Left ventricle myocardium inferior (tissue), 1 donor: Measurements from ENCODE around the gene MCC. TPM values are rescaled to one million over a fixed set of nuclear protein-coding genes. Genes with fewer than 3 reads are reported as not detected.

Experiments
- DNase-seq: peaks from one replicate; pipeline ENCODE4 v3.0.0-alpha.2; 2020
- H3K27ac ChIP-seq: fragments of 200-600 bp; replicated peaks from 2 replicates; pipeline ENCODE4 v1.8.0; 2021
- H3K27me3 ChIP-seq: fragments of 200-600 bp; 2 replicates; pipeline ENCODE4 v1.8.0; 2021; ENCODE audit warnings: low read depth
- H3K36me3 ChIP-seq: fragments of 200-600 bp; 2 replicates; pipeline ENCODE4 v1.8.0; 2021
- H3K4me1 ChIP-seq: fragments of 200-600 bp; 2 replicates; pipeline ENCODE4 v1.8.0; 2021
- H3K4me3 ChIP-seq: fragments of 200-600 bp; 2 replicates; pipeline ENCODE4 v1.8.0; 2021; ENCODE audit warnings: mild to moderate bottlenecking, moderate library complexity
- H3K9me3 ChIP-seq: fragments of 200-600 bp; replicated peaks from 2 replicates; pipeline ENCODE4 v1.8.0; 2021
- CTCF ChIP-seq: fragments of 200-600 bp; IDR thresholded peaks from 2 replicates; pipeline ENCODE4 v1.8.0; 2021; ENCODE audit warnings: antibody characterized with exemption, mild to moderate bottlenecking, borderline replicate concordance
- intact Hi-C: fragments of 100-400 bp; cut with micrococcal nuclease; formaldehyde crosslinking; loops from one replicate; pipeline ENCODE4 v1.11.0; 2022
- total RNA-seq: library from RNA; stranded (reverse); fragmentation: NEBNext Ultra II Directional; extraction: Animal tissue kit (Norgen Biotek cat#: 25700); gene quantifications from one replicate; pipeline ENCODE4 v1.2.1, GENCODE V29; 2021
- donor health status: DM: no; HTN: yes; CAD: no; lungs with severe emphysema.

The MCC gene
- total RNA-seq, 1 donor from 2014 or later = 31.6 TPM

GRCh38 chr5:113491022-113491421 lies 2.8 kb upstream of the MCC start:
- peaks cover 22% of the 10 kb centered on the region for H3K4me1 ChIP-seq
- no peak for TF ChIP-seq CTCF
- no peak for DNase-seq
- no peak overlapping the region for H3K4me3 ChIP-seq
- no peaks in the 10 kb centered on the region for H3K36me3 ChIP-seq
- H3K27ac ChIP-seq = no peak overlapping the region
- H3K9me3 ChIP-seq = peaks cover 19% of the 10 kb centered on the region
- peaks cover 55% of the 10 kb centered on the region for H3K27me3 ChIP-seq
- intact Hi-C loops = no loop called here

GRCh38 chr5:113490317-113490716 lies 2.1 kb upstream of the MCC start:
- H3K4me1 ChIP-seq = peaks cover 22% of the 10 kb centered on the region

GRCh38 chr5:113489299-113489698 lies 1.0 kb upstream of the MCC start:
- no peak for TF ChIP-seq CTCF
- DNase-seq = no peak
- peak overlapping the region; percentile 57 for H3K27ac ChIP-seq
- peaks cover 19% of the 10 kb centered on the region for H3K9me3 ChIP-seq
- H3K4me3 ChIP-seq = peak overlapping the region; percentile 77
- intact Hi-C loops = loop anchor here (10.0 kb wide), 1 partner anchor 104 kb away; no protein-coding TSS in a partner anchor
- H3K27me3 ChIP-seq = peaks cover 64% of the 10 kb centered on the region
- peaks cover 22% of the 10 kb centered on the region for H3K4me1 ChIP-seq
- H3K36me3 ChIP-seq = no peaks in the 10 kb centered on the region

More at GRCh38 chr5:113490317-113490716, 2.1 kb upstream of the MCC start:
- H3K9me3 ChIP-seq = peaks cover 19% of the 10 kb centered on the region
- no peak overlapping the region for H3K27ac ChIP-seq
- no peak for DNase-seq
- no peaks in the 10 kb centered on the region for H3K36me3 ChIP-seq
- intact Hi-C loops = no loop called here
- TF ChIP-seq CTCF = no peak
- H3K4me3 ChIP-seq = no peak overlapping the region
- peaks cover 59% of the 10 kb centered on the region for H3K27me3 ChIP-seq

- intact Hi-C loops = loop anchor here (10.0 kb wide), 1 partner anchor 104 kb away; no protein-coding TSS in a partner anchor
- TF ChIP-seq CTCF = no peak
- no peaks in the 10 kb centered on the region for H3K36me3 ChIP-seq
- peak overlapping the region; percentile 57 for H3K27ac ChIP-seq
- peak overlapping the region; percentile 77 for H3K4me3 ChIP-seq
- peaks cover 22% of the 10 kb centered on the region for H3K4me1 ChIP-seq
- no peak for DNase-seq
- H3K9me3 ChIP-seq = peaks cover 19% of the 10 kb centered on the region
- peaks cover 64% of the 10 kb centered on the region for H3K27me3 ChIP-seq
These were observed 462 bp upstream of the MCC start for GRCh38 chr5:113488645-113489184.

GRCh38 chr5:113487416-113487780 lies 855 bp downstream of the MCC start:
- no peak for TF ChIP-seq CTCF
- intact Hi-C loops = loop anchor here (10.0 kb wide), 1 partner anchor 103 kb away; no protein-coding TSS in a partner anchor

More at GRCh38 chr5:113487416-113487780, 855 bp downstream of the MCC start:
- Histone ChIP-seq H3K27ac (peak overlapping the region; percentile 8), H3K4me3 (peak overlapping the region; percentile 77), H3K4me1 (peaks cover 22% of the 10 kb centered on the region), H3K27me3 (peaks cover 64% of the 10 kb centered on the region), H3K9me3 (peaks cover 19% of the 10 kb centered on the region), H3K36me3 (no peaks in the 10 kb centered on the region)
- DNase-seq = no peak
